HepG2 (cell line): Measurements from ENCODE around the gene BMP2K. TPM values are rescaled to one million over a fixed set of nuclear protein-coding genes. Genes with fewer than 3 reads are reported as not detected.

Experiments
- ATAC-seq: fragments of 200-7000 bp; cut with Tn5 transposase; 3 replicates; pipeline ENCODE4 v1.9.1; 2020; ENCODE audit warnings: mild to moderate bottlenecking, moderate library complexity
- BruUV-seq: library from RNA; stranded (reverse); fragments of 400-500 nt; replicated peaks from 2 replicates; lab custom pipeline; 2021; lab: Mats Ljungman, UMichigan
- CTCF ChIA-PET: fragments of 300-600 bp; formaldehyde crosslinking; extraction: SDS; loops from one replicate; lab custom pipeline; 2021; ENCODE audit warnings: low total read pairs, inconsistent platforms, low intra/inter-chr PET ratio; lab: Yijun Ruan, JAX
- POLR2A ChIA-PET: fragments of 350-600 bp; sonication (Branson Sonifier 250); formaldehyde crosslinking; loops from one replicate; lab custom pipeline; 2020; ENCODE audit warnings: antibody characterized with exemption, inconsistent platforms; lab: Yijun Ruan, JAX
- DNase-seq: peaks from one replicate; pipeline ENCODE4 v3.0.0-alpha.2; 2015; ENCODE audit warnings: low spot score
- FAIRE-seq: peaks from 3 replicates; lab custom pipeline; 2011; peaks lifted over from hg19 to GRCh38; lab: Jason Lieb, UNC
- H2AFZ ChIP-seq: one replicate; pipeline ENCODE4 v1.6.1; 2011; ENCODE audit warnings: low read length, inconsistent platforms
- H3K27ac ChIP-seq: fragments of 300-600 bp; 3 replicates; pipeline ENCODE4 v1.8.0; 2011; ENCODE audit warnings: mixed run types, mild to moderate bottlenecking, mixed read lengths, low read length, inconsistent platforms; ENCODE audit not compliant: insufficient read depth; ENCODE audit errors: extremely low read length
- H3K27me3 ChIP-seq, 2 experiments: fragments of 200-600 bp in 1 of 2; 2 replicates in 1 of 2; 3 replicates in 1 of 2; pipeline versions ENCODE4 v1.6.0 to v1.8.0; 2011; ENCODE audit warnings: low read length in 2 of 2, mild to moderate bottlenecking in 2 of 2, moderate library complexity in 2 of 2, inconsistent platforms in 1 of 2; ENCODE audit not compliant: insufficient read depth in 2 of 2, control insufficient read depth in 1 of 2
- H3K36me3 ChIP-seq, 2 experiments: fragments of 200-600 bp in 1 of 2; replicated peaks in 1 of 2; 2 replicates in 1 of 2; 3 replicates in 1 of 2; pipeline versions ENCODE4 v1.5.1 to v1.8.0; 2011; ENCODE audit warnings: low read length in 2 of 2, inconsistent platforms in 1 of 2; ENCODE audit not compliant: insufficient read depth in 2 of 2, control insufficient read depth in 1 of 2
- H3K4me1 ChIP-seq: 2 replicates; pipeline ENCODE4 v1.5.1; 2012; ENCODE audit warnings: low read length, inconsistent platforms; ENCODE audit not compliant: insufficient read depth
- H3K4me2 ChIP-seq: 2 replicates; pipeline ENCODE4 v1.6.0; 2011; ENCODE audit warnings: low read depth, low read length, inconsistent platforms
- H3K4me3 ChIP-seq, 3 experiments: fragments of 200-600 bp in 1 of 3; sonication (generic), shearing (Covaris generic) in 1 of 3; replicated peaks in 1 of 3; 2 replicates each; pipeline ENCODE4 v1.5.1; 2011 to 2016; ENCODE audit warnings: low read length in 3 of 3, inconsistent platforms in 2 of 3, low read depth in 2 of 3, mild to moderate bottlenecking in 2 of 3, control low read depth in 1 of 3, mixed read lengths in 1 of 3; ENCODE audit not compliant: insufficient read depth in 1 of 3
- H3K79me2 ChIP-seq: one replicate; pipeline ENCODE4 v1.6.1; 2011; ENCODE audit warnings: low read length, inconsistent platforms; ENCODE audit not compliant: insufficient read depth
- H3K9ac ChIP-seq: 2 replicates; pipeline ENCODE4 v1.6.0; 2011; ENCODE audit warnings: mild to moderate bottlenecking, low read depth, low read length, inconsistent platforms; ENCODE audit not compliant: insufficient read depth
- H3K9me3 ChIP-seq: 2 replicates; pipeline ENCODE4 v1.5.1; 2012; ENCODE audit warnings: mild to moderate bottlenecking, low read length
- H4K20me1 ChIP-seq: 2 replicates; pipeline ENCODE4 v1.6.0; 2011; ENCODE audit warnings: inconsistent platforms, mild to moderate bottlenecking, low read length, moderate library complexity; ENCODE audit not compliant: insufficient read depth
- FOSL1 ChIP-seq: sonication (generic); formaldehyde crosslinking; IDR thresholded peaks from 2 replicates; pipeline ENCODE4 v1.9.0; 2021; ENCODE audit warnings: missing genetic modification reagents, borderline replicate concordance
- HBP1 ChIP-seq: IDR thresholded peaks from 2 replicates; pipeline ENCODE4 v1.6.1; 2016; ENCODE audit warnings: low read depth, control low read depth
- HMG20B ChIP-seq: conservative IDR thresholded peaks from 2 replicates; pipeline ENCODE4 v1.6.1; 2016; ENCODE audit warnings: missing genetic modification reagents, missing compliant biosample characterization
- HNF4G ChIP-seq, 2 experiments: sonication (generic) in 1 of 2; formaldehyde crosslinking in 1 of 2; IDR thresholded peaks; 2 replicates each; pipeline versions ENCODE4 v1.4.0 to v1.6.1; 2011 to 2020; ENCODE audit warnings: borderline replicate concordance in 2 of 2, low read depth in 2 of 2, mild to moderate bottlenecking in 2 of 2, low read length in 1 of 2, missing genetic modification reagents in 1 of 2, moderate library complexity in 1 of 2
- HNRNPUL1 ChIP-seq: fragments of 200-400 bp; formaldehyde crosslinking; IDR thresholded peaks from 2 replicates; pipeline ENCODE4 v1.6.1; 2017; ENCODE audit warnings: low read depth, mild to moderate bottlenecking, low read length, moderate library complexity
- MED1 ChIP-seq: sonication (generic); formaldehyde crosslinking; IDR thresholded peaks from 2 replicates; pipeline ENCODE4 v1.4.0; 2020; ENCODE audit warnings: missing genetic modification reagents
- MIER3 ChIP-seq: IDR thresholded peaks from 2 replicates; pipeline ENCODE4 v1.6.1; 2016; ENCODE audit warnings: missing compliant biosample characterization, borderline replicate concordance
- NFATC3 ChIP-seq: sonication (generic); formaldehyde crosslinking; IDR thresholded peaks from 2 replicates; pipeline ENCODE4 v1.5.1; 2020; ENCODE audit warnings: mild to moderate bottlenecking, missing genetic modification reagents
- SP5 ChIP-seq: IDR thresholded peaks from 2 replicates; pipeline ENCODE4 v1.6.1; 2016; ENCODE audit warnings: low read depth, borderline replicate concordance
- THAP11 ChIP-seq: IDR thresholded peaks from 2 replicates; pipeline ENCODE4 v1.6.1; 2016; ENCODE audit warnings: missing biosample characterization, missing genetic modification reagents
- ZNF160 ChIP-seq: sonication (generic); formaldehyde crosslinking; IDR thresholded peaks from 2 replicates; pipeline ENCODE4 v1.8.0; 2022; ENCODE audit warnings: mild to moderate bottlenecking, inconsistent platforms, missing genetic modification reagents
- ZNF343 ChIP-seq: sonication (generic); formaldehyde crosslinking; IDR thresholded peaks from 2 replicates; pipeline ENCODE4 v1.4.0; 2020; ENCODE audit warnings: mild to moderate bottlenecking, missing genetic modification reagents
- ZNF784 ChIP-seq: sonication (generic); formaldehyde crosslinking; IDR thresholded peaks from 2 replicates; pipeline ENCODE4 v1.5.1; 2020; ENCODE audit warnings: missing genetic modification reagents, mild to moderate bottlenecking, borderline replicate concordance
- WGBS: methylation state at CpG from one replicate; pipeline ENCODE4 v1.1.6; 2017; ENCODE audit warnings: low lambda C conversion rate; 5-methylcytosine and 5-hydroxymethylcytosine counted together
- in situ Hi-C: cut with HindIII; loops from 2 replicates; pipeline ENCODE4 v1.10.0; 2017; ENCODE audit warnings: low pct_unique_long_range_greater_than_20kb; ENCODE audit not compliant: extremely low pct_ligation_motif_present
- intact Hi-C: fragments of 100-400 bp; cut with micrococcal nuclease; formaldehyde crosslinking; loops from one replicate; pipeline ENCODE4 v1.10.0; 2022; ENCODE audit not compliant: unreplicated experiment
- polyA plus RNA-seq, 8 experiments: library from polyadenylated mRNA; depleted of rRNA in 3 of 8; stranded (reverse) in 7 of 8; unstranded in 1 of 8; fragments of >200 nt; fragmentation: Illumina TruSeq in 4 of 8; extraction: Trizol in 4 of 8; gene quantifications; 2 replicates each; pipeline versions ENCODE4 v1.2.1 to v1.2.3, GENCODE V29; 2011 to 2016; ENCODE audit warnings: low read depth in 4 of 8, missing spikeins in 1 of 8, mixed read lengths in 1 of 8; ENCODE audit not compliant: insufficient read depth in 1 of 8
- total RNA-seq, 5 experiments: library from RNA; depleted of rRNA; stranded (reverse); fragments of >200 nt; fragmentation: Illumina TruSeq; extraction: Trizol; gene quantifications; 2 replicates each; pipeline ENCODE4 v1.2.3, GENCODE V29; 2016; ENCODE audit warnings: low read depth in 1 of 5
- TF ChIP-seq, protein P1 (sequence below): sonication (generic); IDR thresholded peaks from 2 replicates; pipeline ENCODE4 v1.6.1; 2016; ENCODE audit warnings: low read depth, borderline replicate concordance
- TF ChIP-seq, protein P2 (sequence below): IDR thresholded peaks from 2 replicates; pipeline ENCODE4 v1.6.1; 2016; ENCODE audit warnings: missing genetic modification reagents, missing compliant biosample characterization
- TF ChIP-seq, protein P3 (sequence below): sonication (generic); formaldehyde crosslinking; IDR thresholded peaks from 2 replicates; pipeline ENCODE4 v1.8.1; 2023; ENCODE audit warnings: mild to moderate bottlenecking, missing genetic modification reagents

BMP2K gene
- total and polyA plus RNA-seq, 2 of the 13 experiments (the other 11 are each of a cell fraction or from before 2014, with no cell fraction given), result 8.6 to 15.2 TPM

GRCh38 chr4:78956975-78957374, 180.8 kb downstream of the BMP2K start (continued):
- TF ChIP-seq FOSL1, result no peak

- H2AFZ ChIP-seq, result no peak overlapping the region
- WGBS, result 0% methylated on average over 3 of the region's 3 CpGs
- POLR2A ChIA-PET, result no interaction called here
- no peaks in the 10 kb centered on the region for H3K36me3 ChIP-seq
- no TSS peak for BruUV-seq
- FAIRE-seq, result no peak
- H3K4me1 ChIP-seq, result no peaks in the 10 kb centered on the region
- no peak for DNase-seq
- no peaks in the 10 kb centered on the region for H3K9me3 ChIP-seq
- H3K27ac ChIP-seq, result no peak overlapping the region
- H4K20me1 ChIP-seq, result no peaks in the 10 kb centered on the region
- in situ Hi-C loops, result no loop called here
- no peaks in the 10 kb centered on the region; a peak in 1 of 5 replicates for H3K27me3 ChIP-seq
- no peak overlapping the region for H3K4me3 ChIP-seq
- ATAC-seq, result no peak
- intact Hi-C loops, result no loop called here
- H3K4me2 ChIP-seq, result no peak overlapping the region
- no peaks in the 10 kb centered on the region for H3K79me2 ChIP-seq
- CTCF ChIA-PET, result no interaction called here
- H3K9ac ChIP-seq, result no peak overlapping the region
- TF ChIP-seq ZNF160 (CRISPR knock-in tag) (no peak), MED1 (no peak), ZNF784 (CRISPR knock-in tag) (no peak), THAP11 (no peak), MIER3 (CRISPR knock-in tag) (no peak), HBP1 (CRISPR knock-in tag) (no peak), NFATC3 (no peak), HMG20B (CRISPR knock-in tag) (no peak), ZNF343 (CRISPR knock-in tag) (no peak), SP5 (CRISPR knock-in tag) (no peak), HNRNPUL1 (no peak), HNF4G (IDR thresholded peaks at IDR 0.05; ENCODE audit: borderline replicate concordance, low read depth, low read length) (no peak), HNF4G (CRISPR knock-in tag; IDR thresholded peaks at IDR 0.05; ENCODE audit: borderline replicate concordance, low read depth) (no peak)
- TF ChIP-seq, protein P1, sequence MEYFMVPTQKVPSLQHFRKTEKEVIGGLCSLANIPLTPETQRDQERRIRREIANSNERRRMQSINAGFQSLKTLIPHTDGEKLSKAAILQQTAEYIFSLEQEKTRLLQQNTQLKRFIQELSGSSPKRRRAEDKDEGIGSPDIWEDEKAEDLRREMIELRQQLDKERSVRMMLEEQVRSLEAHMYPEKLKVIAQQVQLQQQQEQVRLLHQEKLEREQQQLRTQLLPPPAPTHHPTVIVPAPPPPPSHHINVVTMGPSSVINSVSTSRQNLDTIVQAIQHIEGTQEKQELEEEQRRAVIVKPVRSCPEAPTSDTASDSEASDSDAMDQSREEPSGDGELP, result no peak
- TF ChIP-seq, protein P2, sequence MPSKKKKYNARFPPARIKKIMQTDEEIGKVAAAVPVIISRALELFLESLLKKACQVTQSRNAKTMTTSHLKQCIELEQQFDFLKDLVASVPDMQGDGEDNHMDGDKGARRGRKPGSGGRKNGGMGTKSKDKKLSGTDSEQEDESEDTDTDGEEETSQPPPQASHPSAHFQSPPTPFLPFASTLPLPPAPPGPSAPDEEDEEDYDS, result no peak
- TF ChIP-seq, protein P3, sequence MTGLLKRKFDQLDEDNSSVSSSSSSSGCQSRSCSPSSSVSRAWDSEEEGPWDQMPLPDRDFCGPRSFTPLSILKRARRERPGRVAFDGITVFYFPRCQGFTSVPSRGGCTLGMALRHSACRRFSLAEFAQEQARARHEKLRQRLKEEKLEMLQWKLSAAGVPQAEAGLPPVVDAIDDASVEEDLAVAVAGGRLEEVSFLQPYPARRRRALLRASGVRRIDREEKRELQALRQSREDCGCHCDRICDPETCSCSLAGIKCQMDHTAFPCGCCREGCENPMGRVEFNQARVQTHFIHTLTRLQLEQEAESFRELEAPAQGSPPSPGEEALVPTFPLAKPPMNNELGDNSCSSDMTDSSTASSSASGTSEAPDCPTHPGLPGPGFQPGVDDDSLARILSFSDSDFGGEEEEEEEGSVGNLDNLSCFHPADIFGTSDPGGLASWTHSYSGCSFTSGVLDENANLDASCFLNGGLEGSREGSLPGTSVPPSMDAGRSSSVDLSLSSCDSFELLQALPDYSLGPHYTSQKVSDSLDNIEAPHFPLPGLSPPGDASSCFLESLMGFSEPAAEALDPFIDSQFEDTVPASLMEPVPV (CRISPR knock-in tag), result no peak
These were observed 184.8 kb downstream of the BMP2K start for GRCh38 chr4:78960926-78961325.
